ENCODE data around the gene POLR3E. TPM values are rescaled to one million over a fixed set of nuclear protein-coding genes. Genes with fewer than 3 reads are reported as not detected.

POLR3E gene
- total RNA-seq, 1 donor from 2014 or later: 69.6 TPM

GRCh38 chr16:22329199-22329695 lies 32.0 kb downstream of the POLR3E start:
- H3K9me3 Mint-ChIP-seq (ENCODE audit: low read depth): no peaks in the 10 kb centered on the region
- no peak for TF ChIP-seq CTCF (IDR thresholded peaks at IDR 0.05; ENCODE audit: unreplicated experiment)
- DNase-seq (ENCODE audit: low spot score, unreplicated experiment): no peak
- no peaks in the 10 kb centered on the region for H3K27me3 Mint-ChIP-seq
- no peaks in the 10 kb centered on the region for H3K4me1 Mint-ChIP-seq (ENCODE audit: low read depth)
- H3K27ac Mint-ChIP-seq: no peak overlapping the region
- no peak overlapping the region for H3K4me3 Mint-ChIP-seq (ENCODE audit: low read depth)
- H3K36me3 Mint-ChIP-seq (ENCODE audit: insufficient read depth): peaks cover 23% of the 10 kb centered on the region

GRCh38 chr16:22330326-22330725 lies 33.1 kb downstream of the POLR3E start:
- Mint-ChIP-seq H3K27me3 (no peaks in the 10 kb centered on the region), H3K27ac (peak overlapping the region; percentile 59), H3K36me3 (ENCODE audit: insufficient read depth) (peaks cover 32% of the 10 kb centered on the region), H3K4me1 (ENCODE audit: low read depth) (no peaks in the 10 kb centered on the region), H3K4me3 (ENCODE audit: low read depth) (no peak overlapping the region), H3K9me3 (ENCODE audit: low read depth) (no peaks in the 10 kb centered on the region)
- no peak for DNase-seq (ENCODE audit: low spot score, unreplicated experiment)
- TF ChIP-seq CTCF (IDR thresholded peaks at IDR 0.05; ENCODE audit: unreplicated experiment): no peak

- peaks cover 57% of the 10 kb centered on the region for H3K36me3 Mint-ChIP-seq (ENCODE audit: insufficient read depth)
- H3K27ac Mint-ChIP-seq: no peak overlapping the region
- TF ChIP-seq CTCF (IDR thresholded peaks at IDR 0.05; ENCODE audit: unreplicated experiment): no peak
- no peaks in the 10 kb centered on the region for H3K4me1 Mint-ChIP-seq (ENCODE audit: low read depth)
- no peaks in the 10 kb centered on the region for H3K27me3 Mint-ChIP-seq
- no peak overlapping the region for H3K4me3 Mint-ChIP-seq (ENCODE audit: low read depth)
- no peak for DNase-seq (ENCODE audit: low spot score, unreplicated experiment)
- H3K9me3 Mint-ChIP-seq (ENCODE audit: low read depth): peaks cover 22% of the 10 kb centered on the region
Measured at GRCh38 chr16:22333457-22333994, 36.3 kb downstream of the POLR3E start.

GRCh38 chr16:22335668-22336246 lies 38.5 kb downstream of the POLR3E start:
- H3K27me3 Mint-ChIP-seq: no peaks in the 10 kb centered on the region

GRCh38 chr16:22336581-22336980 lies 39.4 kb downstream of the POLR3E start:
- no peak for TF ChIP-seq CTCF (IDR thresholded peaks at IDR 0.05; ENCODE audit: unreplicated experiment)
- H3K4me3 Mint-ChIP-seq (ENCODE audit: low read depth): no peak overlapping the region
- no peak overlapping the region for H3K27ac Mint-ChIP-seq
- H3K4me1 Mint-ChIP-seq (ENCODE audit: low read depth): no peaks in the 10 kb centered on the region
- H3K27me3 Mint-ChIP-seq: no peaks in the 10 kb centered on the region
- H3K9me3 Mint-ChIP-seq (ENCODE audit: low read depth): peaks cover 38% of the 10 kb centered on the region
- H3K36me3 Mint-ChIP-seq (ENCODE audit: insufficient read depth): peaks cover 71% of the 10 kb centered on the region
- DNase-seq (ENCODE audit: low spot score, unreplicated experiment): no peak

More at GRCh38 chr16:22335668-22336246, 38.5 kb downstream of the POLR3E start:
- TF ChIP-seq CTCF (IDR thresholded peaks at IDR 0.05; ENCODE audit: unreplicated experiment): no peak
- DNase-seq (ENCODE audit: low spot score, unreplicated experiment): no peak
- Mint-ChIP-seq H3K27ac (no peak overlapping the region), H3K36me3 (ENCODE audit: insufficient read depth) (peaks cover 67% of the 10 kb centered on the region), H3K4me1 (ENCODE audit: low read depth) (no peaks in the 10 kb centered on the region), H3K9me3 (ENCODE audit: low read depth) (peaks cover 35% of the 10 kb centered on the region), H3K4me3 (ENCODE audit: low read depth) (no peak overlapping the region)

Data from progenitor cell of endocrine pancreas (in vitro differentiated cells).